ENCODE data around the gene L3MBTL4. TPM values are rescaled to one million over a fixed set of nuclear protein-coding genes. Genes with fewer than 3 reads are reported as not detected.
A peak's percentile ranks its signal among the peaks of the same experiment; 100 is the strongest.

L3MBTL4 gene
- total RNA-seq, 1 experiment from 2014 or later = 0.87 TPM

GRCh38 chr18:6401687-6402086 lies 13.0 kb downstream of the L3MBTL4 start:
- H3K9me3 ChIP-seq (ENCODE audit: control insufficient read depth, insufficient read depth, low read depth, low read length) = no peaks in the 10 kb centered on the region
- H3K4me3 ChIP-seq (ENCODE audit: low read depth in 2 of 2, low read length in 2 of 2) = no peak overlapping the region
- TF ChIP-seq TCF7L2 (IDR thresholded peaks at IDR 0.05; ENCODE audit: low read depth, low read length) = no peak
- TF ChIP-seq, protein P1, sequence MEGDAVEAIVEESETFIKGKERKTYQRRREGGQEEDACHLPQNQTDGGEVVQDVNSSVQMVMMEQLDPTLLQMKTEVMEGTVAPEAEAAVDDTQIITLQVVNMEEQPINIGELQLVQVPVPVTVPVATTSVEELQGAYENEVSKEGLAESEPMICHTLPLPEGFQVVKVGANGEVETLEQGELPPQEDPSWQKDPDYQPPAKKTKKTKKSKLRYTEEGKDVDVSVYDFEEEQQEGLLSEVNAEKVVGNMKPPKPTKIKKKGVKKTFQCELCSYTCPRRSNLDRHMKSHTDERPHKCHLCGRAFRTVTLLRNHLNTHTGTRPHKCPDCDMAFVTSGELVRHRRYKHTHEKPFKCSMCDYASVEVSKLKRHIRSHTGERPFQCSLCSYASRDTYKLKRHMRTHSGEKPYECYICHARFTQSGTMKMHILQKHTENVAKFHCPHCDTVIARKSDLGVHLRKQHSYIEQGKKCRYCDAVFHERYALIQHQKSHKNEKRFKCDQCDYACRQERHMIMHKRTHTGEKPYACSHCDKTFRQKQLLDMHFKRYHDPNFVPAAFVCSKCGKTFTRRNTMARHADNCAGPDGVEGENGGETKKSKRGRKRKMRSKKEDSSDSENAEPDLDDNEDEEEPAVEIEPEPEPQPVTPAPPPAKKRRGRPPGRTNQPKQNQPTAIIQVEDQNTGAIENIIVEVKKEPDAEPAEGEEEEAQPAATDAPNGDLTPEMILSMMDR (IDR thresholded peaks at IDR 0.05) = peak; percentile 39
- no TSS peak for BruUV-seq (replicated peaks)
- no peaks in the 10 kb centered on the region for H3K36me3 ChIP-seq (ENCODE audit: control insufficient read depth, insufficient read depth, low read length)
- ChIA-PET CTCF (no interaction called here), POLR2A (no interaction called here)
- in situ Hi-C loops (cut with HindIII; ENCODE audit: low pct_unique_long_range_greater_than_20kb, low sequenced_read_pairs) (no loop called here), intact Hi-C loops (cut with micrococcal nuclease; ENCODE audit: unreplicated experiment) (no loop called here)
- no peaks in the 10 kb centered on the region for H3K4me1 ChIP-seq (ENCODE audit: control insufficient read depth, insufficient read depth, low read length)
- ATAC-seq (no peak), DNase-seq (ENCODE audit: low read depth, low spot score) (no peak)
- H3K27ac ChIP-seq (ENCODE audit: low read length) = no peak overlapping the region
- H3K27me3 ChIP-seq (ENCODE audit: control insufficient read depth, insufficient read depth, low read length) = no peaks in the 10 kb centered on the region

DNA sequence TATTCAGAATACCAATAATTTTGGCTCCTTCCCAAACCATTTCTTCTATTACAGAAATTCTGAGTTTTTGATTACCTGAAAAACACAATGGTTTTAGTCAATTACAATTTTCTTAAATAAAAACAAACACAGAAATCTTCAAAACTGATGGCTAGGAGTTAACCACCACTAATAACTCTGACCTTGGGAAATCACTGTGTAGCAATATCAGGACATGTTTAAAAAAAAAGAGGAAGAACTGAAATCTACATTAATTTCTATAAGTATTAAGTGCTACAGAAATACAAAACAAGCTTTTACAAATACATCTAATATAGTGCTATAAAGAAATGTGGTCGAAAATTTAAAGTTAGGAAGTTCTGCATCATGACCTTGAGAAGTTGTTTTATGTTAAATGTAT lies 14.9 kb downstream of the L3MBTL4 start:
- no TSS peak for BruUV-seq (replicated peaks)
- TF ChIP-seq, protein P1 (IDR thresholded peaks at IDR 0.05) = no peak
- TF ChIP-seq, protein P2, sequence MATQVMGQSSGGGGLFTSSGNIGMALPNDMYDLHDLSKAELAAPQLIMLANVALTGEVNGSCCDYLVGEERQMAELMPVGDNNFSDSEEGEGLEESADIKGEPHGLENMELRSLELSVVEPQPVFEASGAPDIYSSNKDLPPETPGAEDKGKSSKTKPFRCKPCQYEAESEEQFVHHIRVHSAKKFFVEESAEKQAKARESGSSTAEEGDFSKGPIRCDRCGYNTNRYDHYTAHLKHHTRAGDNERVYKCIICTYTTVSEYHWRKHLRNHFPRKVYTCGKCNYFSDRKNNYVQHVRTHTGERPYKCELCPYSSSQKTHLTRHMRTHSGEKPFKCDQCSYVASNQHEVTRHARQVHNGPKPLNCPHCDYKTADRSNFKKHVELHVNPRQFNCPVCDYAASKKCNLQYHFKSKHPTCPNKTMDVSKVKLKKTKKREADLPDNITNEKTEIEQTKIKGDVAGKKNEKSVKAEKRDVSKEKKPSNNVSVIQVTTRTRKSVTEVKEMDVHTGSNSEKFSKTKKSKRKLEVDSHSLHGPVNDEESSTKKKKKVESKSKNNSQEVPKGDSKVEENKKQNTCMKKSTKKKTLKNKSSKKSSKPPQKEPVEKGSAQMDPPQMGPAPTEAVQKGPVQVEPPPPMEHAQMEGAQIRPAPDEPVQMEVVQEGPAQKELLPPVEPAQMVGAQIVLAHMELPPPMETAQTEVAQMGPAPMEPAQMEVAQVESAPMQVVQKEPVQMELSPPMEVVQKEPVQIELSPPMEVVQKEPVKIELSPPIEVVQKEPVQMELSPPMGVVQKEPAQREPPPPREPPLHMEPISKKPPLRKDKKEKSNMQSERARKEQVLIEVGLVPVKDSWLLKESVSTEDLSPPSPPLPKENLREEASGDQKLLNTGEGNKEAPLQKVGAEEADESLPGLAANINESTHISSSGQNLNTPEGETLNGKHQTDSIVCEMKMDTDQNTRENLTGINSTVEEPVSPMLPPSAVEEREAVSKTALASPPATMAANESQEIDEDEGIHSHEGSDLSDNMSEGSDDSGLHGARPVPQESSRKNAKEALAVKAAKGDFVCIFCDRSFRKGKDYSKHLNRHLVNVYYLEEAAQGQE (IDR thresholded peaks at IDR 0.05; ENCODE audit: insufficient read depth in 1 of 2, low read depth in 2 of 2, low read length in 1 of 2) = no peak
- TF ChIP-seq SIN3A (IDR thresholded peaks at IDR 0.05; ENCODE audit: borderline replicate concordance, insufficient read depth, low read depth, low read length) = no peak
- no peak for TF ChIP-seq POLR2AphosphoS5 (IDR thresholded peaks at IDR 0.05; ENCODE audit: low read depth, low read length)
- TF ChIP-seq TCF7L2 (IDR thresholded peaks at IDR 0.05; ENCODE audit: low read depth, low read length) = no peak
- POLR2A ChIA-PET = interaction anchor here (0.6 kb wide), 1 partner anchor 11 kb away, joined by 4 read pairs; no protein-coding TSS in a partner anchor
- Histone ChIP-seq H3K36me3 (ENCODE audit: control insufficient read depth, insufficient read depth, low read length) (no peaks in the 10 kb centered on the region), H3K9me3 (ENCODE audit: control insufficient read depth, insufficient read depth, low read depth, low read length) (no peaks in the 10 kb centered on the region), H3K27ac (ENCODE audit: low read length) (no peak overlapping the region), H3K27me3 (ENCODE audit: control insufficient read depth, insufficient read depth, low read length) (no peaks in the 10 kb centered on the region), H3K4me3 (ENCODE audit: low read depth in 2 of 2, low read length in 2 of 2) (no peak overlapping the region), H3K4me1 (ENCODE audit: control insufficient read depth, insufficient read depth, low read length) (no peaks in the 10 kb centered on the region)
- DNase-seq (ENCODE audit: low read depth, low spot score) (no peak), ATAC-seq (no peak)
- intact Hi-C loops (cut with micrococcal nuclease; ENCODE audit: unreplicated experiment) (no loop called here), in situ Hi-C loops (cut with HindIII; ENCODE audit: low pct_unique_long_range_greater_than_20kb, low sequenced_read_pairs) (no loop called here)
- CTCF ChIA-PET = no interaction called here

Measured in Panc1 (cell line).